Choroid plexus epithelial cell (primary cell): Measurements from ENCODE around the gene FAM170B.

Experiments used
- DNase-seq: peaks from one replicate; pipeline ENCODE4 v3.0.0-alpha.2; 2010; ENCODE audit warnings: low read depth
- H3K4me3 ChIP-seq: 2 replicates; pipeline ENCODE4 v1.5.1; 2011; ENCODE audit warnings: low read depth, mild to moderate bottlenecking, control low read depth, low read length, moderate library complexity
- CTCF ChIP-seq: conservative IDR thresholded peaks from 2 replicates; pipeline ENCODE4 v1.5.1; 2011; ENCODE audit warnings: low read depth, mild to moderate bottlenecking, control low read depth, inconsistent platforms, low read length, moderate library complexity

FAM170B gene

GRCh38 chr10:49172777-49173132, 38.9 kb upstream of the FAM170B start:
- no peak for DNase-seq
- H3K4me3 ChIP-seq, result no peak overlapping the region
- TF ChIP-seq CTCF, result no peak

GRCh38 chr10:49172061-49172776, 38.4 kb upstream of the FAM170B start:
- DNase-seq, result no peak
- TF ChIP-seq CTCF, result no peak
- H3K4me3 ChIP-seq, result no peak overlapping the region

GRCh38 chr10:49171326-49172060, 37.7 kb upstream of the FAM170B start:
- no peak for TF ChIP-seq CTCF
- no peak for DNase-seq
- H3K4me3 ChIP-seq, result no peak overlapping the region

- no peak for TF ChIP-seq CTCF
- no peak overlapping the region for H3K4me3 ChIP-seq
- DNase-seq, result no peak
Measured at GRCh38 chr10:49170632-49171325, 37.0 kb upstream of the FAM170B start.

GRCh38 chr10:49169776-49170175, 36.0 kb upstream of the FAM170B start:
- no peak for TF ChIP-seq CTCF
- no peak for DNase-seq
- H3K4me3 ChIP-seq, result no peak overlapping the region

GRCh38 chr10:49168831-49169500, 35.1 kb upstream of the FAM170B start:
- DNase-seq, result no peak
- no peak overlapping the region for H3K4me3 ChIP-seq
- TF ChIP-seq CTCF, result no peak
